ENCODE measurements around the gene OR6B1.

The OR6B1 gene

DNA sequence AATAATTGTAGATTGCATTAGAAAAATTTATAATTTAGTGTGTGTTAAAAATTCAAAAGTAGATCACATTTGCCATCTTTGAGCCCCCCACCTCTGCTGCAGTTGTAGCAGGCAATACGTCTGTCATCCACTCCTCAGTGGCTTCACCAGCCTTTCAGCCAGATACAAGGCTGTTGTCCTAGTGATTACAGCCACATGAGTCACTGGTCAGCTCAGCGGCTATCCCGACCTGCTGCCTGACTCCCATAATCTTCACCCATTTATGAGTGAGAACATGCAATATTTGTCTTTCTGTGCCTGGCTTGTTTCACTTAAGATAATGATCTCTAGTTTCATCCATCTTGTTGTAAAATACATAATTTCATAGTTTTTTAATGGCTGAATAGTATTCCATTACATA is 57.8 kb downstream of the OR6B1 start:
- TF ChIP-seq POLR2AphosphoS5 (IDR thresholded peaks at IDR 0.05; ENCODE audit: low read depth, low read length) (no peak), POLR2A (IDR thresholded peaks at IDR 0.05; ENCODE audit: low read depth, low read length) (no peak), TAF1 (IDR thresholded peaks at IDR 0.05; ENCODE audit: borderline replicate concordance, low read depth, low read length) (no peak)
- FAIRE-seq: no peak
- DNase-seq (ENCODE audit: insufficient read length): no peak

Measured in GM12892 (cell line).